HepG2 (cell line): ENCODE data around the gene ATP2B3. TPM values are rescaled to one million over a fixed set of nuclear protein-coding genes. Genes with fewer than 3 reads are reported as not detected.

Experiments
- AHDC1 ChIP-seq: sonication (generic); formaldehyde crosslinking; IDR thresholded peaks from 2 replicates; pipeline ENCODE4 v1.5.1; 2020; ENCODE audit warnings: mild to moderate bottlenecking, missing genetic modification reagents, borderline replicate concordance
- FUBP1 ChIP-seq: sonication (generic); formaldehyde crosslinking; IDR thresholded peaks from 2 replicates; pipeline ENCODE4 v1.5.1; 2020; ENCODE audit warnings: missing genetic modification reagents, mild to moderate bottlenecking, borderline replicate concordance
- ISL2 ChIP-seq: sonication (generic); formaldehyde crosslinking; IDR thresholded peaks from 2 replicates; pipeline ENCODE4 v1.5.0; 2020; ENCODE audit warnings: missing genetic modification reagents
- NONO ChIP-seq, 2 experiments: fragments of 450-650 bp in 1 of 2; sonication (generic) in 1 of 2; formaldehyde crosslinking in 1 of 2; IDR thresholded peaks in 1 of 2; conservative IDR thresholded peaks in 1 of 2; 2 replicates each; pipeline versions ENCODE4 v1.6.1 to v1.8.0; 2017 to 2022; ENCODE audit warnings: mild to moderate bottlenecking in 1 of 2, missing genetic modification reagents in 1 of 2, moderate library complexity in 1 of 2
- PHF8 ChIP-seq: sonication (generic); formaldehyde crosslinking; IDR thresholded peaks from 2 replicates; pipeline ENCODE4 v1.5.0; 2020; ENCODE audit warnings: missing genetic modification reagents
- PRDM15 ChIP-seq: sonication (generic); formaldehyde crosslinking; IDR thresholded peaks from 2 replicates; pipeline ENCODE4 v1.4.0; 2020; ENCODE audit warnings: missing genetic modification reagents
- SATB2 ChIP-seq: sonication (generic); formaldehyde crosslinking; IDR thresholded peaks from 2 replicates; pipeline ENCODE4 v1.5.0; 2020; ENCODE audit warnings: missing genetic modification reagents
- SIN3A ChIP-seq: IDR thresholded peaks from 2 replicates; pipeline ENCODE4 v1.6.1; 2011; ENCODE audit warnings: low read depth, mild to moderate bottlenecking, control low read depth, low read length, borderline replicate concordance
- SOX13 ChIP-seq, 3 experiments: fragments of 450-650 bp in 1 of 3; sonication (generic) in 1 of 3; formaldehyde crosslinking in 1 of 3; IDR thresholded peaks in 2 of 3; conservative IDR thresholded peaks in 1 of 3; 2 replicates each; pipeline versions ENCODE4 v1.5.0 to v1.6.1; 2016 to 2020; ENCODE audit warnings: antibody characterized with exemption in 1 of 3, mild to moderate bottlenecking in 1 of 3, missing compliant biosample characterization in 1 of 3, missing genetic modification reagents in 1 of 3, moderate library complexity in 1 of 3
- STAG1 ChIP-seq: sonication (generic); formaldehyde crosslinking; IDR thresholded peaks from 2 replicates; pipeline ENCODE4 v1.4.0; 2020; ENCODE audit warnings: missing genetic modification reagents
- ZNF660 ChIP-seq: sonication (generic); formaldehyde crosslinking; IDR thresholded peaks from 2 replicates; pipeline ENCODE4 v1.5.1; 2020; ENCODE audit warnings: mild to moderate bottlenecking, low read depth, missing genetic modification reagents, borderline replicate concordance
- ZXDC ChIP-seq: sonication (generic); formaldehyde crosslinking; IDR thresholded peaks from 2 replicates; pipeline ENCODE4 v1.5.0; 2020; ENCODE audit warnings: mild to moderate bottlenecking, missing genetic modification reagents
- polyA plus RNA-seq, 8 experiments: library from polyadenylated mRNA; depleted of rRNA in 3 of 8; stranded (reverse) in 7 of 8; unstranded in 1 of 8; fragments of >200 nt; fragmentation: Illumina TruSeq in 4 of 8; extraction: Trizol in 4 of 8; gene quantifications; 2 replicates each; pipeline versions ENCODE4 v1.2.1 to v1.2.3, GENCODE V29; 2011 to 2016; ENCODE audit warnings: low read depth in 4 of 8, missing spikeins in 1 of 8, mixed read lengths in 1 of 8; ENCODE audit not compliant: insufficient read depth in 1 of 8
- total RNA-seq, 5 experiments: library from RNA; depleted of rRNA; stranded (reverse); fragments of >200 nt; fragmentation: Illumina TruSeq; extraction: Trizol; gene quantifications; 2 replicates each; pipeline ENCODE4 v1.2.3, GENCODE V29; 2016; ENCODE audit warnings: low read depth in 1 of 5

ATP2B3 gene
- total and polyA plus RNA-seq, 2 of the 13 experiments (the other 11 are each of a cell fraction or from before 2014, with no cell fraction given): not detected

- TF ChIP-seq FUBP1 (CRISPR knock-in tag) (no peak), NONO (IDR thresholded peaks at IDR 0.05) (no peak), NONO (CRISPR knock-in tag; conservative IDR thresholded peaks at IDR 0.05) (no peak), SOX13 (IDR thresholded peaks at IDR 0.05) (no peak), SOX13 (CRISPR knock-in tag; conservative IDR thresholded peaks at IDR 0.05 in 1 of 2, IDR thresholded peaks at IDR 0.05 in 1 of 2) (no peak), AHDC1 (CRISPR knock-in tag) (no peak), SATB2 (no peak), ZXDC (CRISPR knock-in tag) (no peak), SIN3A (peak; percentile 49; the same call in 1 of the 2 replicates), ISL2 (peak; percentile 27; the same call in 1 of the 2 replicates), PHF8 (CRISPR knock-in tag) (0 out of 2 replicates have a peak, but pooled peaks have one; percentile 41), ZNF660 (CRISPR knock-in tag) (no peak), PRDM15 (no peak), STAG1 (CRISPR knock-in tag) (peak; percentile 81)
These were observed 46.8 kb upstream of the ATP2B3 start, which contains the start of gene HAUS7 (continued) for GRCh38 chrX:153470411-153471363.
